ENCODE measurements around the gene MAP4K3.

GRCh38 chr2:39408351-39409136 is 28.5 kb downstream of the MAP4K3 start:
- TF ChIP-seq SRF (IDR thresholded peaks at IDR 0.05; ENCODE audit: low read depth, low read length) (no peak), HDAC2 (IDR thresholded peaks at IDR 0.05; ENCODE audit: borderline replicate concordance in 1 of 2, low read depth in 2 of 2, low read length in 2 of 2) (no peak), POLR2AphosphoS5 (IDR thresholded peaks at IDR 0.05; ENCODE audit: low read depth, low read length) (no peak), POLR2A (IDR thresholded peaks at IDR 0.05; ENCODE audit: control extremely low read depth in 1 of 2, low read depth in 2 of 2, low read length in 2 of 2) (no peak), TAF1 (IDR thresholded peaks at IDR 0.05; ENCODE audit: low read depth, low read length) (no peak), RNF2 (IDR thresholded peaks at IDR 0.05; ENCODE audit: borderline replicate concordance, low read depth, low read length, missing control alignments, poor library complexity, severe bottlenecking) (no peak), EGR1 (IDR thresholded peaks at IDR 0.05; ENCODE audit: borderline replicate concordance, low read depth, low read length) (no peak)
- TF ChIP-seq, protein P1, sequence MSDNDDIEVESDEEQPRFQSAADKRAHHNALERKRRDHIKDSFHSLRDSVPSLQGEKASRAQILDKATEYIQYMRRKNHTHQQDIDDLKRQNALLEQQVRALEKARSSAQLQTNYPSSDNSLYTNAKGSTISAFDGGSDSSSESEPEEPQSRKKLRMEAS (IDR thresholded peaks at IDR 0.05) = no peak
- TF ChIP-seq, protein P2, sequence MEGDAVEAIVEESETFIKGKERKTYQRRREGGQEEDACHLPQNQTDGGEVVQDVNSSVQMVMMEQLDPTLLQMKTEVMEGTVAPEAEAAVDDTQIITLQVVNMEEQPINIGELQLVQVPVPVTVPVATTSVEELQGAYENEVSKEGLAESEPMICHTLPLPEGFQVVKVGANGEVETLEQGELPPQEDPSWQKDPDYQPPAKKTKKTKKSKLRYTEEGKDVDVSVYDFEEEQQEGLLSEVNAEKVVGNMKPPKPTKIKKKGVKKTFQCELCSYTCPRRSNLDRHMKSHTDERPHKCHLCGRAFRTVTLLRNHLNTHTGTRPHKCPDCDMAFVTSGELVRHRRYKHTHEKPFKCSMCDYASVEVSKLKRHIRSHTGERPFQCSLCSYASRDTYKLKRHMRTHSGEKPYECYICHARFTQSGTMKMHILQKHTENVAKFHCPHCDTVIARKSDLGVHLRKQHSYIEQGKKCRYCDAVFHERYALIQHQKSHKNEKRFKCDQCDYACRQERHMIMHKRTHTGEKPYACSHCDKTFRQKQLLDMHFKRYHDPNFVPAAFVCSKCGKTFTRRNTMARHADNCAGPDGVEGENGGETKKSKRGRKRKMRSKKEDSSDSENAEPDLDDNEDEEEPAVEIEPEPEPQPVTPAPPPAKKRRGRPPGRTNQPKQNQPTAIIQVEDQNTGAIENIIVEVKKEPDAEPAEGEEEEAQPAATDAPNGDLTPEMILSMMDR (IDR thresholded peaks at IDR 0.05; ENCODE audit: control extremely low read depth in 1 of 3, insufficient read depth in 1 of 3, low read depth in 1 of 3, low read length in 3 of 3) = no peak
